Activated naive CD8-positive, alpha-beta T cell treated with anti-CD3 and anti-CD28 coated beads, Interleukin-2, amount 50 U/mL, for 24 hours (primary cell): ENCODE results near the gene HECW1.
"Not testable (repeated sequence)": the region's sequence is repeated elsewhere in the genome, so short reads cannot be mapped to it uniquely, and the experiment has no call there.

Source experiments
- ATAC-seq: fragments of 150-1000 bp; cut with Tn5 transposase; one replicate; pipeline ENCODE4 v1.10.0; 2021
- DNase-seq: peaks from one replicate; pipeline ENCODE4 v3.0.0; 2021
- H3K27ac Mint-ChIP-seq: one replicate; pipeline ENCODE4 v1.8.0; 2021; ENCODE audit warnings: mild to moderate bottlenecking, mixed read lengths
- H3K27me3 Mint-ChIP-seq: one replicate; pipeline ENCODE4 v1.8.0; 2021; ENCODE audit warnings: mixed read lengths
- H3K36me3 Mint-ChIP-seq: one replicate; pipeline ENCODE4 v1.8.0; 2021; ENCODE audit warnings: low read depth, mixed read lengths
- H3K4me1 Mint-ChIP-seq: one replicate; pipeline ENCODE4 v1.8.0; 2021; ENCODE audit warnings: mixed read lengths
- H3K4me3 Mint-ChIP-seq: one replicate; pipeline ENCODE4 v1.8.0; 2021; ENCODE audit warnings: mild to moderate bottlenecking, moderate library complexity, mixed read lengths
- H3K9me3 Mint-ChIP-seq: one replicate; pipeline ENCODE4 v1.8.0; 2021; ENCODE audit warnings: mixed read lengths

Gene HECW1

DNA sequence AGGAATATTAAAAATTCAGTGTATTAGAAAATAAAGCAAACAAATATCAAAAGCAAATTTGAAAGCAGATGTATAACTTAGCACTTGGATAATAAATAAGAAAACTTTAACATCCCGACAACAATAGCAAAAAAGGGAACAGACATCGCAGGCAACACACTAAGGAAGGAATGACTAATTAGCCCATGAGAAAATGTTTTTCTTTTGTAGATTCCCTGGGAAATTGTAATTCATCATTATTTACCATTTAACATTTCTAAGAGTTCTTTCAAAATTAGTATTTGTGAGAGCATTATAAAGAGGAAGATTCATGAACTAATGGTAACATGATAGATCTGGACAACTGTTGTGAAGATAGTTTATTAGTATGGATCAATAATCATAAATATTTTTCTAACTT is 364.4 kb downstream of the HECW1 start:
- DNase-seq = no peak
- Mint-ChIP-seq H3K4me3 (no peak overlapping the region), H3K9me3 (no peaks in the 10 kb centered on the region), H3K36me3 (no peaks in the 10 kb centered on the region), H3K27me3 (peaks cover 2% of the 10 kb centered on the region), H3K4me1 (no peaks in the 10 kb centered on the region), H3K27ac (no peak overlapping the region)
- no peak for ATAC-seq

DNA sequence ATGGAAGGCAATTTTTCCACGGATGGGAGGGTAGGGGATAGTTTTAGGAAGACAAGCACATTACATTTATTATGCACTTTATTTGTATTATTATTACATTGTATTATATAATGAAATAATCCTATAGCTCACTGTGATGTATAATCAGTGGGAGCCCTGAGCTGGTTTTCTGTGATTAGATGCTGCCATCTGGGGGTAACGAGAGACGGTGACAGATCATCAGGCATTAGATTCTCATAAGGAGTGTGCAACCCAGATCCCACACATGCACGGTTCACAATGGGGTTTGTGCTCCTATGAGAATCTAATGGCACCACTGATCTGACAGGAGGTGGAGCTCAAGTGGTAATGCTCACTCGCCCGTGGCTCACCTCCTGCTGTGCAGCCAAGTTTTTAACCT is 366.6 kb downstream of the HECW1 start:
- H3K36me3 Mint-ChIP-seq = no peaks in the 10 kb centered on the region
- ATAC-seq = no peak
- no peaks in the 10 kb centered on the region for H3K4me1 Mint-ChIP-seq
- H3K9me3 Mint-ChIP-seq = no peaks in the 10 kb centered on the region
- no peak for DNase-seq
- no peak overlapping the region for H3K27ac Mint-ChIP-seq
- peaks cover 5% of the 10 kb centered on the region for H3K27me3 Mint-ChIP-seq
- H3K4me3 Mint-ChIP-seq = no peak overlapping the region

DNA sequence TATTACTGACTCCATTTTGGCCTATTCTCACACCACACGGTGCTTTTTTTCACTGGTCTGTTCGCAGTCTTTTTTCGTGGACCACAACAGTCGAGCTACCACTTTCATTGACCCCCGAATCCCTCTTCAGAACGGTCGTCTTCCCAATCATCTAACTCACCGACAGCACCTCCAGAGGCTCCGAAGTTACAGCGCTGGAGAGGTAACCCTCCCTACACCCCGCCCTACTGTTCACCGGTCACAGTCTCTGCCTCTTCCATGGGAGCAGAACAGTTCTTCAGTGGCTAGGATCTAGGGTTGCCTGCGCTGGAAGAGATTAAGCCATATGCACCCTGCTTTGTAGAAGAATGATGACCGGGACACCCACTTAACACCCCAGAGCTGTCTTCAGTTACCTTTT is 367.1 kb downstream of the HECW1 start:
- no peaks in the 10 kb centered on the region for H3K9me3 Mint-ChIP-seq
- H3K27ac Mint-ChIP-seq = no peak overlapping the region
- H3K36me3 Mint-ChIP-seq = no peaks in the 10 kb centered on the region
- H3K4me3 Mint-ChIP-seq = no peak overlapping the region
- no peak for DNase-seq
- ATAC-seq = no peak
- H3K4me1 Mint-ChIP-seq = no peaks in the 10 kb centered on the region
- peaks cover 5% of the 10 kb centered on the region for H3K27me3 Mint-ChIP-seq

DNA sequence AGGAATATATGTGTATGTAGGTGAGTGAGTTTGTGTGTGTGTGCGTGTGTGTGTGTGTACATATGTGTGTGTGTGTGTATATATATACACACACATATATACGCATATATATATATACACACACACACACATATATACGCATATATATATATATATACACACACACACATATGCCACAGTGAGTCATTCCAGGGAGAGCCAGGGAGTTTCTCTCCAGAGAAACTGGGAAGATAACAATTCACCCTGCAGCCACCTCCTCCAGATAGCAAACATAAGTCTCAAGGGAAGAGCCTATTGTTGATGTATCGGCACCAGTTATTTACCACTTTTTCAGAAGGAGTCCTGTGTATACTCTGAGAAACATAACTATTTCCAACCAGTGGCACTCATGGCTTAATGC is 368.1 kb downstream of the HECW1 start:
- no peaks in the 10 kb centered on the region for H3K4me1 Mint-ChIP-seq
- H3K27ac Mint-ChIP-seq = no peak overlapping the region
- DNase-seq = no peak
- no peak overlapping the region for H3K4me3 Mint-ChIP-seq
- peaks cover 5% of the 10 kb centered on the region for H3K27me3 Mint-ChIP-seq
- no peak for ATAC-seq
- H3K9me3 Mint-ChIP-seq = no peaks in the 10 kb centered on the region
- H3K36me3 Mint-ChIP-seq = no peaks in the 10 kb centered on the region

DNA sequence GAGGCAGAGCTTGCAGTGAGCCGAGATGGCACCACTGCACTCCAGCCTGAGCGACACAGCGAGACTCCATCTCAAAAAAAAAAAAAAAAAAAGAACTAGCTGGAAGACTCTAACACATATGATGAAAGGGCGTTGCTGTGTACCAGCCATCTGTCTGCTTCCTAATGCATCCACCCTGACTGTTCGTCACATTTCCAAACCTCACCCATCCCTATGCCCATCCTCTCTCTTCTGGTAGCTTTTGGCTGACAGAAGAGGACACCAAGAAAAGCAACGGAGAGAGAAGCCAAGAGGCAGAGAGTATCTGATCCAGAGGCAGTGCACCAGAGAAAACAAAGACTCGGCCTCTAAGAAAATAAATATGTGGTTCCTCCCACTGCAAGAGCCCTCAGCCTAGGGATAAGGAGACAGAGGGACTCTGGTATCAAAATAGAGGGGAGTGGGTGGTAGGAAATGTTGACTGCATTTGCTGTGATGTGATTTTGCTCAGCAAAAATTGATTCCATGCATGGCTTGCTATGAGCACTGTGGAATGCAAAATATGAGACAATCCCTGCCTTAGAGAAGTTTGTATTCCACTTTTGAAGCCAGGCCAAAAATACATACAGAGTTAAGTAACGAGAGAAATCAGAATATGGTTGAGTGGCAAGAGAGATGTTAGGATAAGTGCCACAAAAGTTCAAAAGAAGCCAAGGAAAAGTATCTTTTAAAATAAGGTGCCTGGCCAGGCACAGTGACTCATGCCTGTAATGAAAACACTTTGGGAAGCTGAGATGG is 369.6 kb downstream of the HECW1 start:
- peaks cover 2% of the 10 kb centered on the region for H3K27me3 Mint-ChIP-seq

DNA sequence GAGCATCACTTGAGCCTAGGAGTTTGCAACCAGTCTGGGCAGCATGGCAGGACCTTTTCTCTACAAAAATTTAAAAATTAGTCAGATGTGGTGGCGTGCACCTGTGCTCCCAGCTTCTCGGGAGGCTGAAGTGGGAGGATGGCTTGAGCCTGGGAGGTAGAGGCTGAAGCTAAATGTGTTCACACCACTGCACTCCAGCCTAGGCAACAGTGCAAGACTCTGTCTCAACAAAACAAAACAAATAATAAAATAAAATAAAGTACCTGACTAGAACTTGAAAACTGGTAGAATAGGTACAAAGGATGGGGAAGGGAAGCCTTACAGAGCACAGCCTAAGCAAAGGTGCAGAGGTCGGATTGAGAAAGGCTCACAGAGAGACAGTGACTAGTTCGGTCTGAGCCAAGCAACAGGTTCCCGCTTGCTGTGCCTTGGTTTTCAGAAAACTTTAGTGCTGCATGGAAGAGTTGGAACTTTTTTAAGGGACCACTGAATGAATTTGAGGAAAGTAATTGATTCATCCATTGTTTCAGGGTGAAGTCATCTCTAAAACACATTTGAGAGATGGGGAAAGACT is 370.3 kb downstream of the HECW1 start:
- Mint-ChIP-seq H3K4me3 (no peak overlapping the region), H3K9me3 (no peaks in the 10 kb centered on the region), H3K36me3 (no peaks in the 10 kb centered on the region), H3K4me1 (no peaks in the 10 kb centered on the region), H3K27me3 (peaks cover 2% of the 10 kb centered on the region), H3K27ac (no peak overlapping the region)
- ATAC-seq = no peak
- DNase-seq = no peak

More for the DNA sequence above, 369.6 kb downstream of the HECW1 start:
- Mint-ChIP-seq H3K4me1 (no peaks in the 10 kb centered on the region), H3K4me3 (no peak overlapping the region), H3K36me3 (no peaks in the 10 kb centered on the region), H3K27ac (no peak overlapping the region), H3K9me3 (no peaks in the 10 kb centered on the region)
- no peak for DNase-seq
- ATAC-seq = no peak

DNA sequence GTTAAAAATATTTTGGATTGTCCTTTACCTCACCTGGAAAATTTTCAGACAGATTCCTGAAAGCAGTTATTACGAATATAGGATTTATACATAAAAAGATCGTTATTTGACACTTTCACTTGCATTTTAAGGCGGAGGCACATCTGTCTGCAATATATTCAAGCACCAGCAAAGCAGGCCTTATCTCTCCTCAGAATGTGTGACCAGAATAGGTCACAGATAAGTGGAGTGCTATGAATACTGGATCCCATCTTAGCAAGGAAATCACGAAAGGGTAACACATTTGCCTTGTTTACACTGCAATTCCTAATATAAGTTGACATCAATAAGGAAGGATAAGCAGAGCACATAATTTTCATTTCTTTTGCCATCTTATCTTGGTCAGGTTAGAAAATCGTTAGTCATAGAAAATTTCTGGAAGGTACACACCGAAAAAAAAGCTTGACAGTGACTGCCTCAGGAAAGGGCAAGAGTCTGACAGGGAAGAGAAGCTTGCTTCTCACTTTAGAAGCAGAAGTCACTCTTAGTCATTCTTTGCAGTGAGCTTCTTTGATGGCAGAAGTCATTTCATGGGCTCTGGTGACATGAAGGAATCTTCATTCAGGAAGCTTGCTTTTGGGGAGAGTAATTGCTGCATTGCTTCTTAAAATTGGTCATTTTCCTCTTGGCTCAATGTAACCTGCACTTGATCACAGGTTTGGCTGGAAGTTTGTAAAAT is 372.4 kb downstream of the HECW1 start:
- Mint-ChIP-seq H3K27me3 (peaks cover 2% of the 10 kb centered on the region), H3K4me1 (no peaks in the 10 kb centered on the region), H3K36me3 (no peaks in the 10 kb centered on the region), H3K4me3 (no peak overlapping the region), H3K9me3 (no peaks in the 10 kb centered on the region), H3K27ac (no peak overlapping the region)
- no peak for ATAC-seq
- DNase-seq = no peak

DNA sequence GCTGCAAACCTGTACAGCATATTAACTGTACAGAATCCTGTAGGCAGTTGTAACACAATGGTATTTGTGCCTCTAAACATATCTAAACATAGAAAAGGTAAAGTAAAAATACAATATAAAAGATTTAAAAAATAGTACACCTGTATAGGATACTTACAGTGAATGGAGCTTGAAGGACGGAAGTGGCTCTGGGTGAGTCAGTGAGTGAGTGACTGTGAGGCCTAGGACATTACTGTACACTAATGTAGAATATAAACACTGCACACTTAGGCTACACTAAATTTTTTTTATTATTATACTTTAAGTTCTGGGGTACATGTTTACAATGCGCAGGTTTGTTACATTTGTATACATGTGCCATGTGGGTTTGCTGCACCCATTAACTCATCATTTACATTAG is 373.1 kb downstream of the HECW1 start:
- Mint-ChIP-seq H3K4me1 (no peaks in the 10 kb centered on the region), H3K36me3 (no peaks in the 10 kb centered on the region), H3K4me3 (no peak overlapping the region), H3K9me3 (no peaks in the 10 kb centered on the region), H3K27me3 (peaks cover 2% of the 10 kb centered on the region), H3K27ac (no peak overlapping the region)
- no peak for ATAC-seq
- DNase-seq = no peak

DNA sequence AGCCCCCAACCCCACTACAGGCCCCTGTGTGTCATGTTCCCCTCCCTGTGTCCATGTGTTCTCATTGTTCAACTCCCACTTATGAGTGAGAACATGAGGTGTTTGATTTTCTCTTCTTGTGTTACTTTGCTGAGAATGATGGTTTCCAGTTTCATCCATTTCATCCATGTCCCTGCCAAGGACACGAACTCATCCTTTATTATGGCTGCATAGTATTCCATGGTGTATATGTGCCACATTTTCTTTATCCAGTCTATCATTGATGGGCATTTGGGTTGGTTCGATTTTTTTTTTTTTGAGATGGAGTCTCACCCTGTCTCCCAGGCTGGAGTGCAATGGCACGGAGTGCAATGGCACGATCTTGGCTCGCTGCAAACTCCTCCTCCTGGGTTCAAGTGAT is 373.6 kb downstream of the HECW1 start:
- DNase-seq, H3K4me1 Mint-ChIP-seq, ATAC-seq, H3K27me3 Mint-ChIP-seq, H3K9me3 Mint-ChIP-seq, H3K27ac Mint-ChIP-seq, H3K4me3 Mint-ChIP-seq, H3K36me3 Mint-ChIP-seq: not testable (repeated sequence)

DNA sequence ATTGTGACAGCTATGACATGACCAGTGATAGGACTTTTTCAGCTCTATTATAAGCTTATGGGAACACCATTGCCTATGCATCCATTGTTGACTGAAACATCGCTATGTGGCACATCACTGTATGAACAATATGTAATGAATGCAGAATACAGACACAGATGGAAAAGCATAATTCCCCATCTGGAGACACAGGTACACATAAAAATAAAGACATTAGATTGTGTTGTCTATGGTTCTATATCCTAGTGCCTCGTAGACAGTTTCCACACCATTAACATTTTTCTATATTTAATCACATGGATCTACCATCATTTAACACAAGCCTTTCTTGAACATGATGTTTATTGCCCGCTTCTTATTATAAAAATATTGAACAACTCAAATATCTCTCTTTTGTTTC is 374.2 kb downstream of the HECW1 start:
- H3K36me3 Mint-ChIP-seq = no peaks in the 10 kb centered on the region
- ATAC-seq (no peak), DNase-seq (no peak)
- peaks cover 2% of the 10 kb centered on the region for H3K27me3 Mint-ChIP-seq
- H3K4me3 Mint-ChIP-seq = no peak overlapping the region
- no peaks in the 10 kb centered on the region for H3K9me3 Mint-ChIP-seq
- no peak overlapping the region for H3K27ac Mint-ChIP-seq
- H3K4me1 Mint-ChIP-seq = no peaks in the 10 kb centered on the region

DNA sequence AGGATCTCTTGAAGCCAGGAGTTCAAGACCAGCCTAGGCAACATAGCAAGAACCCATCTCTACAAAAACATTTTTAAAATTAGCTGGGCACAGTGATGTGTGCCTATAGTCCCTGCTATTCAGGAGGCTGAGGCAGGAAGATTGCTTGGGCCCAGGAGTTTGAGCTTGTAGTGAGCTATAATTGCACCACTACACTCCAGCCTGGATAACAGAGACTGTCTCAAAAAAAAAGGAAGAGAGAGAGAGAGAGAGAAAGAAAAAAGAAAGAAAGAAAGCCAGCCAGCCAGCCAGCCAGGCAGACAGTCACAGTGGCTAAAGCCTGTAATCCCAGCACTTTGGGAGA is 375.3 kb downstream of the HECW1 start:
- no peaks in the 10 kb centered on the region for H3K9me3 Mint-ChIP-seq
- no peak overlapping the region for H3K4me3 Mint-ChIP-seq
- peaks cover 2% of the 10 kb centered on the region for H3K27me3 Mint-ChIP-seq
- no peak for ATAC-seq
- DNase-seq = no peak
- no peak overlapping the region for H3K27ac Mint-ChIP-seq
- no peaks in the 10 kb centered on the region for H3K4me1 Mint-ChIP-seq
- no peaks in the 10 kb centered on the region for H3K36me3 Mint-ChIP-seq

DNA sequence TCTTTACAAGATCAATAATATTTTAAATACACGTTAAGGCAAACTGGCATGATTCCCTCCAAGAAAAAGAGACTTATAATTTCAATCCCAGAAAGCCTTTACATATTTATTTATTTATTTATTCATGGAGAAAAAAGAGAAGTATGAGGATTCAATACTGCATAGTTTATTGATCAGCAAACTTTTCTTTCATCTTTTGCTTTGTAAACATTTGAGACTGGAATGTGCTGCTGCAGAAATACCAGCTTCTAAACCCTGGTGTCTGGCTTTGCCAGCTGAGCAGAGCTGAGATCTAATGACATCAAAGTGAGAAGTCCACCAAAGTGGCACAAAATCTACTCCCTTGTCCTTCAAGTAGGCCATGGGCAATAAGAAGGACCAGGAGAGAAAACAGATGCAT is 376.8 kb downstream of the HECW1 start:
- Mint-ChIP-seq H3K27me3 (no peaks in the 10 kb centered on the region), H3K4me1 (no peaks in the 10 kb centered on the region), H3K9me3 (no peaks in the 10 kb centered on the region), H3K27ac (no peak overlapping the region), H3K4me3 (no peak overlapping the region), H3K36me3 (no peaks in the 10 kb centered on the region)
- DNase-seq (no peak), ATAC-seq (no peak)

DNA sequence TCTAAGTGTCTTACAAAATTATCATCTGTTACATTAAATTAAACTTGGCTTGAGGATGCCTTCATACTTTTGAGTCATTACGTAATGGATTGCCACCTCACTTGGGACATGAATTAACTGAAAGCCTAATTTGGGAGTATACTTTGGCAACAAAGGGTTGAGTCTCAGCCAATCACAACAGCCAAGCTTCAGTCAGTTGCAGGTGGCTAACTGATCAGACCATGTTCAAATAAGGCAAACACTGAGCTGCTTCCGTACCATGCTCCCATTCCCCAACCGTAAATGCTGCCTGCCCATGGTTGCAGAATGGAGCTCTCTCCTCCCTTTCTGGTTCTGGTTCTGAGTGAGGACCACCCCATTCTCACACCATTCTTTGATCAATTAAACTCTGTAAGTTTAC is 377.6 kb downstream of the HECW1 start:
- ATAC-seq = no peak
- Mint-ChIP-seq H3K27ac (no peak overlapping the region), H3K4me3 (no peak overlapping the region), H3K36me3 (no peaks in the 10 kb centered on the region), H3K4me1 (no peaks in the 10 kb centered on the region), H3K9me3 (no peaks in the 10 kb centered on the region), H3K27me3 (peaks cover 2% of the 10 kb centered on the region)
- no peak for DNase-seq

DNA sequence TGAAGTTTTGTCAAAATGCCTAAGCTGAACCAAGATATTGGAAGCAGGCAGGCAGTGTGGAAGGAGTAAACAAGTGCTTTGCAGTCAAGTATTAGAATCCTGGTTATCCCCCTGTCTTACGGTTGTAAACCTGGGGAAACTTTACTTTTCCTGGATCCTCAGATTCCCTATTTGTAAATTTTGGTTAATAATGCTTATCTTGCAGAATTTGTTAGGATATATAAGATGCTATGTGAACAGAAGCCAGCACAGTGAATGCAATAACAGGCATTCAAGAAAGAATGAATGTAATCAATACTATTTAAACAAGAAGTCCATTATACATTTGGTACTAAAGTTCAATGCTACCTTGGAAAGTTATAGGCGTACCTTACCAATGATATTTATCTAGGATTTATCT is 378.7 kb downstream of the HECW1 start:
- ATAC-seq (no peak), DNase-seq (no peak)
- Mint-ChIP-seq H3K9me3 (no peaks in the 10 kb centered on the region), H3K27me3 (peaks cover 4% of the 10 kb centered on the region), H3K27ac (no peak overlapping the region), H3K4me1 (no peaks in the 10 kb centered on the region), H3K4me3 (no peak overlapping the region), H3K36me3 (no peaks in the 10 kb centered on the region)

DNA sequence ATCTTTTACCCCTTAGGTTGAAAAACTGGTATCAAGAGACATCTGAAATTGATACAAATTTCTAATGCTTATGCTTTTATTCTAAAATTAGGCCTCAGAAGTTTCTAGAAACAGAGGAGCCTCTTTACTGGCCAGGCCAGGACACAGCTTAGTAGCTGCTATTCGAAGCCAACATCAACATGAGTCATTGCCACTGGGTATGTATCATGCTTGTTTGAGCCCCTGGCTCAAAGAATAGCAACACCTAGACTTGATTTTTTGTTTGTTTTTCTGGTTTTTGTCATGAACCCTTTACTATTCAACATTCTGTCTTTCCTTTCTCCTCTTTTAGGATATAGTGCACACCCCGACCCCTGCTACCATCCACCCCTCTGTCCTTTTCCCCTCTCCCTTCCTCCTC is 379.5 kb downstream of the HECW1 start:
- Mint-ChIP-seq H3K4me3 (no peak overlapping the region), H3K27me3 (peaks cover 4% of the 10 kb centered on the region), H3K36me3 (no peaks in the 10 kb centered on the region), H3K27ac (no peak overlapping the region), H3K4me1 (no peaks in the 10 kb centered on the region), H3K9me3 (no peaks in the 10 kb centered on the region)
- ATAC-seq = no peak
- no peak for DNase-seq
